ENCODE data around the gene SFTPA2.
A peak's percentile ranks its signal among the peaks of the same experiment; 100 is the strongest.
"Not testable (repeated sequence)": the region's sequence is repeated elsewhere in the genome, so short reads cannot be mapped to it uniquely, and the experiment has no call there.

The SFTPA2 gene

GRCh38 chr10:79560160-79560709, at the start of gene SFTPA2:
SFTPA2 (minus strand) TSS chr10:79560407; CDS start chr10:79559483, 924 bp downstream.
- DNase-seq: no peak

DNA sequence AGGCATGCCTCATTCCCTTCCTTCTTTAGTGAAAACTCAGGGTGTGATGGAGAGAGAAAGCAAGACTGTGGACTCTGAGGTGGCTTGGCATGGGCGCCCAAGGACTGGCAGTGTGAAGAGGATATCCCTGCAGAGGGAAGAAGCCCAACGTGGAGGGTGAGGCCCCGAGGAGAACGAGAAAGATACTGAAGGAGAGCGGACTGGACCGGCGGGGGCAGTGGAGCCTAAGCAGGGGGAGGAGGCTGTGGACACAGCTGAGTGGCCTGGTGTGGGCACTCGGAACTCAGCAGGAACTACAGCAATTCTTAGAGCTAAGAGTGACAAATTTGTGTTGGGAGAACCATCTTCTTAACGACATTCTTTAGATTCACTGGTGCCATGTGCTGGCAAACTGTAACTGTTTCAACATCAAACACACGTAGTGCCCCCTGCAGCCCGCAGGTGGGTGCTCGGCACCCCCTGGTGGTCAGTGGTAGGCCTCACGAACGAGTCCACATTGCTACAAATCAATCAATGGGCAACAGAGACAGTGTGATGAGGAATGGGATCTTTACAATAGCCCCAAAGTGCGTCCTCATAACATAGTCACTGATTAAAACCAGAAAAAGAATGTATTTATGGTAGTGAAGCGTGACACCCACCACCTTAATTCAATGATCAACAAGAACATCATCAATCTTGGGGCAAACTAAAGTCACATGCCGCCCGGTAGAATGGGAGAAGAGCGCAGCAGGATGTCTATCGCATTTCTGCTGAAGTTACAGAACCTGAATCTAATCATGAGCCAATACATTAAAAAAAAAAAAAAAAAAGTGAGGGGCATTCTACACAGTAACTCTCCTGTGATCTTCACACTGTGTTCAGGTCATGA, 48.5 kb upstream of the SFTPA2 start:
- no peak for DNase-seq

GRCh38 chr10:79605308-79605707, 45.1 kb upstream of the SFTPA2 start:
- no peak for DNase-seq

GRCh38 chr10:79604294-79604693, 44.1 kb upstream of the SFTPA2 start:
- no peak for DNase-seq

GRCh38 chr10:79602953-79603352, 42.7 kb upstream of the SFTPA2 start:
- no peak for DNase-seq

DNA sequence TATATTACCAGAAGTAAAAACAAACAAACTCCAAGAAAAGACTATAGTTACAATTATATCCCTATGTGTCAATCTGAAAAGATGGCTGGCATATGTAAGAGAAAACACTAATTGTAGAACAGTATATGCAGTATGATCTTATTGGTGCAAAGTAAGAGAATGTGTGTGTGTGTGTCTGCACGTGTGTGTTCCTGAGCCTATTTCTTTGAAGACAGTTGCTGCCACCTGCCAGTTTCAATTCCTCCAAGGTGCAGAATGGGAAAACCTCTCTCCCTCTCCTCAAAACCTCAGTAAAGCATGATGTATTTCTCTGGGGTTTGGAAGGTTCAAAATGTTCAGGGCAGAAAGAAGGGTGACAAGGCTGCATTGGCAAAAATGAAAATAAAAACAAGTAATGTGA, 41.7 kb upstream of the SFTPA2 start:
- DNase-seq: no peak

- DNase-seq: not testable (repeated sequence)
Observed at GRCh38 chr10:79599644-79600043, 39.4 kb upstream of the SFTPA2 start.

DNA sequence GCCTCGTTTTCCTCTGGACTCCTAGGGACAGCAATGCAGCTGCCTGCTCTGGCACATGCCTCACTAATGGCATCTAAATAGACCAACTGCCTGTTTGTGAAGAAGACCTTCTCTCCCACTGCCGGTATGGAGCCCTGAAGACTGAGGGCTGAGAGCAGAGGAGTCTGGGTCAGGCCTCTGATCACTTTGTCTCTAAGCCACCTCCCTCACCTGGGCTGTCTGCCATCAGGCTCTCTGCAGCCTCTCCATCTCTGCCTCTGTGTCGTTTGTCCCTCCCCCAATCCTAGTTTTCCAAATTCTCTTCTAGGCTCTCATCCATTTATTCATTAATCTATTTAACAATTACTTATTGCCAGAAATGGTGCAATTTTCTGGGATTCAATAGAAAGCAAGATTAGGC, 35.3 kb upstream of the SFTPA2 start:
- no peak for DNase-seq

DNA sequence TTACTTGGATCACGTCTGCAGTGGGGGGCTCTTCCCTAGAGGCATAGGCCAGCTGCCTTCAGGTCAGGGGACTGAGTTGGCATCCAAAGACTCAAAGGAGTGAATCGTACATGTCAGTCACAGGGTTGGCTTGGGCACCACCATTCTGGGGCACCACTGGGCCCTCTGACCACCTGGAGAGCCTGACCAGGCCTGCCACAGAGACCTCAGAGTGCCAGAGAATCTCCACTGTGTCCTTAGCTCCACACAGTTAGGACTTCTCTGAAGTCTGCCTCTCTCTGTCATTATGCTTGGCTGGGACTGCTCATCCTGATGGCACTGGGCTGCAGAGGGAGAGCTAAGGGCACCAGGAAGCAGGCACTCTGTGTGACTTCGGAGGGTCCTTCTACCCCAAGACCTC, 34.4 kb upstream of the SFTPA2 start:
- DNase-seq: not testable (repeated sequence)

GRCh38 chr10:79593377-79593776, 33.2 kb upstream of the SFTPA2 start:
- DNase-seq: no peak

GRCh38 chr10:79588800-79589199, 28.6 kb upstream of the SFTPA2 start:
- no peak for DNase-seq

DNA sequence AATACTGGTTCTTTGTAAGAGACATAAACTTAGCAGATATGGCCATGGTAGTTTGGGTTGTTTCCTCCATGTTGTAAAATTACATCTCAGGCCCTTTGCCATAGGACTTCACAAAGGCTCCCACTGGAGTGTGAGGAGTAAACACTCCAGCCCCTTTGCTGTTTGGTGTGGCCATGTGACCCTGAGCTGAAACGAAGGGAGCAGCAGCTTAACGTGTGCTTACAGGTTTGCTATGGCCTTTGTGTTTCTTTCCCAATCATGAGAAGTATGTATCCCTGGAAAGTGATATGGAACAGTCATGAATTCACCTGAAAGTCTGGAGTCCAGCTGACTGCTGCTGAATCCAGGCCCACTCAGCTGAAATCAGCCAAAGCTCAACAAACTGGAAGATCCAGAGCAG, 26.7 kb upstream of the SFTPA2 start:
- no peak for DNase-seq

DNA sequence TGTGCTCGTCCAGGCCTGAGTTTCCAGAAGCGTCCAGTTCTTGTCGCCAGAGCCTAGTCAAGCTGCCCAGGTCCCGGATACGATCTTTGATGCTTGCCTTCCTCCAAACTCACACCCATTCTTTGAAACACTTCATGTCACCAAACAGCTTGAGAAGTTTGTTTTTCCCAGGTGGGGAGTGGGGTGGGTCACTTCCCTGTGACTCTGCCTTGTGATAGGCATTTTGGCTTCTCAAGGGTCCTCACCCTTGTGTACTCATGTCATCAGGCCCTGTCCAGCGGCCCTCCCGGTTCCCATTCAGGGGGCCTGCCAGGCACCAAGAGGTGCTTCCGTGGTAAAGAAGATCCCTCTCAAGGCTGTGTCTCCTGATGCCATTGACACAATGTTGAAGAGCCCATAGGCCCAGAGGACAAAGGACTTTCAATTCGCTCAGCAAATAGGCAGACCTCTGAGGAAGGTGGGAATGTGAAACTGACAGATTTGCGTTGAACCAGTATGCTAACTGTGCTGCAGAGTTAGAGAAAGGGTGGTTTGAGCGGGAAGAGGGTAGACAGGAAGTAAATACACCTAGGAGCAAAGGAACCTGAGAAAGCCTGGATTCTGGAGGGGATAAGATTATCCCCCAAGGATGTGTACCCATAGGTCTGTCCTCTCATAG, 25.8 kb upstream of the SFTPA2 start:
- DNase-seq: no peak

DNA sequence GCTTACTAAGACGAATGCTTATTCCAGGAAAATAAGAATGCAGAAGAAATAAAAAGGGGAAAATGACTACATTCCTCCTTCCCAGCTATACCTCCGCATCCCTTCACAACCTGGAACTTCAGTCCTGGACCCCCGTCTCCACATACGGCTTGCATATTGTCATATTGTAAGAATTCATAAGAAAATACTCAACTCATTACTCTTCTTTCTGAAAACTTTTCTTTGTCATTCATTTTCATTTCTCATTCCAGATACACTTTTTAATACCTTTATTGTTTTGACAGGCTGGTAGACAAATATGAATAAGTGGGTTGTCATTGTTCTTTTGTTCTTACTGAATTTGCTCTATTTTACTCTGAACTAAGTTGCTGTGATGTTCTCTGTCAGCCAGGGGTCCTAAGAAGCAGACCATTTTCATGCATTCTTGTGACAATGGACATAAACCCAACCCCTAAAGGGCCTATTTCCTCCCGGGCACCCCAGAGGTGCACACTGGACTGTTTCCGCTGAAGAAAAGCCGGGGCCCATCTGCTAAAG, 23.3 kb upstream of the SFTPA2 start:
- DNase-seq: no peak

GRCh38 chr10:79582954-79583353, 22.7 kb upstream of the SFTPA2 start:
- DNase-seq: not testable (repeated sequence)

GRCh38 chr10:79582096-79582495, 21.9 kb upstream of the SFTPA2 start:
- DNase-seq: no peak

DNA sequence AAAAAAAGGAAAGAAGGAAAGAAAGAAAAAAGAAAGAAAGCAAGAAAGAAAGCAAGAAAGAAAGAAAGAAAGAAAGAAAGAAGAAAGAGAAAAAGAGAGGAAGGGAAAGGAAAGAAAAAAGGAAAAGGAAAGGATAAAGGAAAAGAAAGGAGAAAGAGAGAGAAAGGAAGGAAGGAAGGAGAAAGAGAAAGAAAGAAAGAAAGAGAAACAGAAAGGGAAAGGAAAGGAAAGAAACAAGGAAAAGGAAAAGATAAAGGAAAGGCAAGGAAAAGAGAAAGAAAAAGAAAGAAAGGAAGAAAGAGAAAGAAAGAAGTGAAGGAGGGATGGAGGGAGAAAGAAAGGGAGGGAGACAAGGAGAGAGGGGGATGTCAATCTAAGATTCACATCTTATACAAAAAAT, 20.8 kb upstream of the SFTPA2 start:
- DNase-seq: no peak

GRCh38 chr10:79579361-79579760, 19.2 kb upstream of the SFTPA2 start:
- no peak for DNase-seq

GRCh38 chr10:79570624-79571023, 10.4 kb upstream of the SFTPA2 start:
- not testable (repeated sequence) for DNase-seq

GRCh38 chr10:79563426-79563825, 3.2 kb upstream of the SFTPA2 start:
- no peak for DNase-seq

DNA sequence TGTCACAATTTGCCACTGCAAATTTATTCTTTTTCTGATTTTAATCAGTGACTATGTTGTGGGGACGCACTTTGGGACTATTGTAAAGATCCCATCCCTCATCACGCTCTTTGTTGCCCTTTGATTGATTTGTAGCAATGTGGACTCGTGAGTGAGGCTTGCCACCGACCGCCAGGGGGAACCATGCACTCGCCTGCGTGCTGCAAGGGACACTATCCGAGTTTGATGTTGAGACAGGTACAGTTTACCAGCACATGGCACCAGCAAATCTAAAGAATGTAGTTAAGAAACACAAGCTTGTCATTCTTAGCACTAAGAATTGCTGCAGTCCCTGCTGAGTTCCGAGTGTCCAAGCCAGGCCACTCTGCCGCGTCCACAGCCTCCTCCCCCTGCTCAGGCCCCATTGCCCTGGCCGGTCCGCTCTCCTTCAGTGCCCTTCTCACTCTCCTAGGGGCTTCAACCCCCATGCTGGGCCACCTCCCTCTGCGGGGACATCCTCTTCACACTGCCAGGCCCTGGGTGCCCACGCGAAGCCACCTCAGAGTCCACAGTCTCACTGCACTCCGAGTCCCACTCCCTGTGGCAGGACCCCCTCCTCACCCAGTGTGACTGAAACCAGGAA, 2.0 kb upstream of the SFTPA2 start:
- DNase-seq: peak in 1 of 2 experiments; percentile 30

GRCh38 chr10:79561257-79561656, 1.1 kb upstream of the SFTPA2 start:
- DNase-seq: no peak

GRCh38 chr10:79559726-79560125, 481 bp downstream of the SFTPA2 start:
- DNase-seq: no peak
